Femur (tissue), 1 donor: ENCODE data around the gene APC2.
A peak's percentile ranks its signal among the peaks of the same experiment; 100 is the strongest.

Experiments
- DNase-seq: peaks from one replicate; pipeline ENCODE4 v3.0.0-alpha.2; 2017

Gene APC2

GRCh38 chr19:1482361-1483130 lies 32.6 kb downstream of the APC2 start:
- DNase-seq: no peak

DNA sequence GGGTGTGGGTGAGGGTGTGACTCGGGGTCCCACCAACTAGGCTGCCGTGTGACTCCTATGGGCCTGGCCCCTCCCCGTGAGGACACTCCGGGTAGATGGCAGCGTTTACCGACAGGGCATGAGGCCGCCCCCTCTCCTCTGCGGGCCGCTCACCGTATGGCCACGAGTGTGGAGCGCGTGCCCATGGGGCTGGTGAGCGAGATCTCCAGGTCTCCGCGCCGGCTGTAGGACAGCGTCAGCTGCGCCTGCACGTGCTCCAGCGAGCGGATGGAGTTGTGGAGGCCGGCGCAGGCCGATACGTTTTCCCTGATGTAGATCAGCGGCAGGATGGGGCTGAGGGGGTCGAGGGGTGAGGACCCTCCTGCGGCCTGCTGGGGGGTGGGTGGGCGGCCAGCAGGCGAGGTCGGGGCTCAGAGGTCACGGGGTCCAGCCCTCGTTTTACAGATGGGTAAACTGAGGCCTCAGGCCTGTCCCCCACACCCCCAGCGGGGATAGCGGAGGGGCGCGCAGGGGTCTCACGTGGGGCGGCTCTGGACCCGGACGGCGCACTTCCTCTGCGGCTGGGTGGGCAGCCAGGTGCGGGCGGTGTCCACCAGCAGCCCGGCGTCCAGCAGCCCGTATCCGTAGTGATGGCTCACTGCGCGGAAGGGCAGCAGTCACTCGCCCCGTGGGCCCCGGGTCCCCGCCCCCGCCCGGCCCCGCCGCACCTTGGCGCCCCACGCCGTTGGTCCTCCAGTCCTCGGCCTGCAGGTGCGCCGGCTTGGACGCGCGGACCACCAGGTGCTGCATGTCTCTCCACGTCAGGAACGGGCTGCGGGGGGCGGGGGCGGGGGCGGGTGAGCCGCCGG lies 33.4 kb downstream of the APC2 start:
- DNase-seq: no peak

GRCh38 chr19:1483979-1484428 lies 34.1 kb downstream of the APC2 start:
- DNase-seq: no peak

DNA sequence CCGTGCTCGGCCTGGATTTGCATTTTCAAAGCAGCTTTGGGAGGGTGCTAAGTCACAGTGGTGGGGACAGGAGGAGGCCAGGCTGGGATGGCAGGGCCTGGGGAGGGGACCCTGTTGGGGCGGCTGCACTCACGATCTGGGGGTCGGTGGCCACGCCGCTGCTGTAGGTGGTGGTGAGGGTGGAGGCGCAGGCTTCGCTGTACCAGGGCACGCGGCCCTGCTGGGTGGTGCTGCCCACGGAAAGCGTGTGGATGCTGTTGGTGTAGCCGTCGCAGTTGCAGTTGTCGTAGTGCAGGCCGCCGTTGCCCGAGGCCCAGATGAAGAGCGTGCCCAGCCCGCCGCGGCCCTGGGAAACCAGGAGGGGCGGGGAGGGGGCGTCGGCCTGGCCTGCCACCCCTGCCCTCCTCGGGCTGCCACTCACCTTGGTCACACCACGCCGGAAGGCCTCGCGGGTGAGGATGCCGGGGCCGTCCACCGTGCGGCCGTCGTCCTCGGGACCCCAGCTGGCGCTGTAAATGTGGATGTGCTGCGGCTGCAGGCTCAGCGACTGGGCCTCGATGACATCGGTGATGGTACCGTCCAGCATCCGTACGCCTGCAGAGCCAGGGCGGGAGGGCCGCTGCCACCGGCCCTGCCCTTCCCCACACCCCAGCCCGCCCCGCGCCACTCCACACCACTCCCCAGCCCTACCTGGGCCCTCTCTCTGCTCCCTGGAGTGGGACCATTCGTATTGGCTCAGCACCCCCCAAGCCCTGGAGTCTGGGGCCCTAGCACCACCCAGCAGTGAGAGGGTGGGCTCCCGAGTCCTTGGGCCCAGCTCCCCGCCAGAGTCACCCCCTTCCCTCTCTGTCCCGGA lies 37.0 kb downstream of the APC2 start:
- no peak for DNase-seq

DNA sequence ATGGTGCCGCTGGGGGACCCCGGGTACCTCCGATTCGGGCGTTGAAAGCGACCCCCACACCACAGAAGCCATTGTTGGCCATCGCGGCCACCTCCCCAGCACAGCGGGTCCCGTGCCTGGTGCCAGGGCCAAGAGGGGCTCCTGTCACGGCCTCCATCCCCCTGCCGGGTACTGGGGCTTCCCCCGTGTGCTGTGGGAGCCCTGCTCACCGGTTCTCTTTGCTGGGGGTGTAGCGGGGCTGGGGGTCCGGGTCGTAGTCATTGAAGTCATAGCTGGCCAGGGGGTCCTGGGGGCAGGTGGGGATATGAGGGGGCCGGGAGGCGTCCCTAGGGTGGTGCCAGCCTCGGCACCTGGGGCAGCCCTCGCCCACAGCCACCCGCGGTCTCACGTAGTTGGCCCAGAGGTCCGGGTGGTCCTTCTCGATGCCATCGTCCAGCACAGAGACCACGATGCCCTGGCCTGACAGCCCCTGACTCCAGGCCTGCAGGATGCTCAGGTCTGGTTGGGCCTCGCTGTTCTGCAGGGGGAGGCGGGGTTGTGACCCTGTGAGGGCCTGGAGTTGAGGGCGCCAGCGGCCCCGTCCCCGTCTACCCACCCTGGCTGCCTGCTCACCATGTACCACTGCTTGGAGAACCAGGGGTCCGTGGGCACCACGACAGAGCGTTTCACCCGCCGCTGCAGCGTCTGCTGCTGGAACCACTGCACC lies 37.8 kb downstream of the APC2 start:
- DNase-seq: no peak

- DNase-seq: peak; percentile 29
These were observed 38.3 kb downstream of the APC2 start for GRCh38 chr19:1488282-1488601.

DNA sequence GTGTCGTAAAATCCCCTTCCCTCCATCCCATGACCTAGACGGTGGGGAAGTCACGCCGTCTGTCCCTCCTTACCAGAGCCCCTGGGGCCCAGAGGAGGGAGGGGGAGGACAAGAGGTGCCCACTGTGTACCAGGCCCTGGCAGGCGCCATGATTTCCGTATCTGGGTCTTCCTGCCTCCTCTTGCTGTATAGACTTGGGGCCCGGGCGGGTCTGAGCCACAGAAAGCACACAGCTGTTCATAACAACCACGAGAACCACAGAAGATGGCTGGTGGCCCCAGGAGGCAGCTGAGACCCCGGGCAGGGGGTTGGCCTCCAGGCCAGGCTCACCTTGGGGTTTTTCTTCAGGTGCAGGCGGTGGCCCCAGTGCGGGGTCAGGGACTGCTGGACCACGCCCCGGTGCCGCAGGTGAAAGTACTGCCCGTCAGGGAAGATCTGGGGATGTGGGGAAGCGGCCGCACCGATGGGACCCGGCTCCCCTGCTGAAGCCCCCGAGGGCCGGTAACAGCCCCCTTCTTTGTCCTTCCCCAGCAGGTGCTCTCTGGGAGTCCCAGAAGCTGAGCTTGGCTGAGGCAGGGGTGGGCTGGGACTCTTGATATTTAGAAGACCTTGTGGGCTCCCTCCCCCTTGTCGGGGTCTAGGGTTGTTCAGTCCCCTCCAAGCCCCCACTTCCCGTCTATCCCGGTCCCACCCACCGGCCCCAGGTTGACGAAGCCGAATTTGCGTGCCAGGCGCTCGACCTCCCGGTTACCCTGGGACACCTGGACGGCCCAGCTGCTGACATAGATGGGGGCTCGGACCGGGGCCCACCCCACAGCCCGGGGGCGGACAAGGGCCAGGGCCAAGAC lies 39.8 kb downstream of the APC2 start:
- peak; percentile 51 for DNase-seq

GRCh38 chr19:1490311-1491113 lies 40.6 kb downstream of the APC2 start, which contains the start of gene PCSK4:
PCSK4 (minus strand) TSS chr19:1490350; CDS start chr19:1490346, 4 bp downstream.
- DNase-seq: peak; percentile 100

DNA sequence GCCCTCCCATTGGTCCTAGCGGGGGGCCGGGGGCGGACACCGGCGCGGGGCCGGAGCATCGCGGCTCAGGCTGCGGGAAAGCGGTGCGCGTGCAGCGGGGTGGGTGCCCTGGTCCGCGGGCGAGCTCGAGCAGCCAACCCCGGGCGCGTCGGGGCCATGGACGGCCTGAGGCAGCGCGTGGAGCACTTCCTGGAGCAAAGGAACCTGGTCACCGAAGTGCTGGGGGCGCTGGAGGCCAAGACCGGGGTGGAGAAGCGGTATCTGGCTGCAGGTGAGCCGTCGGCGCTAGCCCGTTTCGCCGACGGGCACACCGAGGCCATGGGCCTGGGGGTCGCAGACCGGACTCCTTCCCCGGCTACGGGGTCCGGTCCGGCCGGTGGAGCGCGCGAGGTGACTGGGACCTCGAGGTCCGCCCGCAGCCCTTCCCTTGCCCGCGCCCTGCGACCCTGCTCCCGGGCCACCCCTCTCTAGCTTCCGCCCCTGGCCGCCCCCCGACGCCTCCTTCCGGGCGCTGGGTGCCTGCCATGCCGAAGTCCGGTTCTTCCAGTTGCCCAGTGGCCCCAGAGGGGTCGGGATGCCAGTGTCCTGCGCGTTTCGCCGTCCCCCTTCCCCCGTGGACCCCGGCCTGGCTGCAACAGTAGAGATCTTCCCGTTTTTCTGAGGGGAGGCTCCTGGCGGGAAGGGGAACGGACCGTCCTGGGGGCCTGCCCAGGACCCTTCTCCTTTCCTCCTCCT lies 41.4 kb downstream of the APC2 start, which contains the start of gene REEP6:
Gene REEP6, plus strand, starts transcription at position 68 of the 735 bp plus-strand sequence. Its CDS starts 89 bp downstream, at position 157.
- DNase-seq: peak; percentile 49

- no peak for DNase-seq
These were observed 41.9 kb downstream of the APC2 start for GRCh38 chr19:1491849-1492170.

DNA sequence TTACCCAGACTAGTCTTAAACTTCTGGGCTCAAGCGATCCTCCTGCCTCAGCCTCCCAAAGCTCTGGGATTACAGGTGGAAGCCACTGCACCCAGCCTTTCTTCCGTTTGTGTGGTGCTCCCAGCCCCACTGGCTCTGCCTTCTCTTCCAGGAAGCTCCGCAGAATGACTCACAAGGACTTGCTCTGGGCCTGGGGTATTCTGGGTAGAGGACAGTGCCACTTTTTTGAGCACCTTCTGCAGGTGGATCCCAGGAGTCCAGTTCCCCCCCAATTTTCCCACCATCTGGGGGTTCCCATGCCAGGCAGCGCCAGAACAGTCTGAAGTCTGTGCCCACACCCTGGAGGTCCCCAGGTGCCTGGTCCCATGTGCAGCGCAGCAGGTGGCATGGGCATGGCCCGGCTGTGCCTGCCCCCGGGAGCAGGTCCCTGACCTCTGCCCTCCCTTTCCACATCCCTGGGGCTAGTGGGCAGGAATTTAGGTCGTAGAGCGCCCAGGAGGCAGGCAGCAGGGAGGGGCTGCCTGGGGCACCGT lies 42.6 kb downstream of the APC2 start:
- no peak for DNase-seq

DNA sequence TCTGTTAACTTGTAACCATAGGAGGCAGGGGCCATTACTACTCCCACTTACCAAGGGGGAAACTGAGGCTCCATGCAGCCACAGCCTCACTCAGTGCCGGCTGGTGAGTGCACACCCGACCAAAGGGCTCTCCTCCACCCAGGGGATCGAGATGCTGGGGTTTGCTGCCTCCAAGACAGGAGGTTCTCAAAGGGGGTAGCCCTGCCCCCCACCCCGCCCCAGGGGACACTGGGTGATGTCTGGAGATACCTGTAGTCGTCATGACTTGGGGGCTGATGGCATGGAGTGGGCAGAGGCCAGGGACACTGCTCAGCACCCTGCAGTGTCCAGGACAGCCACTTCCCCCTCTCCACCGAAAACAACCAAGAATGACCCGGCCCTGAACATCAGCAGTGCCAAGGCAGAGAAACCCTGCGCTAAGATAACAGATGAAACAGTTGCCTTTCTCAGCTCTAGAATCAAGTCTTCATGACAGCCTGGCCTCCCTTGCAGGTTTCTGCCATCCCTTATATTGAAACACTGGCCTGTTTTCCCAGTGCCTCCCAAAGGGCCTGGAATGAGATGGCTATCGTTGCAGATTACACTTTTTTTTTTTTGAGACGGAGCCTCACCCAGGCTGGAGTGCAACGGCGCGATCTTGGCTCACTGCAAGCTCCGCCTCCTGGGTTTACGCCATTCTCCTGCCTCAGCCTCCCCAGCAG lies 44.3 kb downstream of the APC2 start:
- no peak for DNase-seq

- no peak for DNase-seq
These were observed 45.3 kb downstream of the APC2 start for GRCh38 chr19:1495051-1495798.

- DNase-seq: no peak
These were observed 46.1 kb downstream of the APC2 start for GRCh38 chr19:1495799-1496713.

DNA sequence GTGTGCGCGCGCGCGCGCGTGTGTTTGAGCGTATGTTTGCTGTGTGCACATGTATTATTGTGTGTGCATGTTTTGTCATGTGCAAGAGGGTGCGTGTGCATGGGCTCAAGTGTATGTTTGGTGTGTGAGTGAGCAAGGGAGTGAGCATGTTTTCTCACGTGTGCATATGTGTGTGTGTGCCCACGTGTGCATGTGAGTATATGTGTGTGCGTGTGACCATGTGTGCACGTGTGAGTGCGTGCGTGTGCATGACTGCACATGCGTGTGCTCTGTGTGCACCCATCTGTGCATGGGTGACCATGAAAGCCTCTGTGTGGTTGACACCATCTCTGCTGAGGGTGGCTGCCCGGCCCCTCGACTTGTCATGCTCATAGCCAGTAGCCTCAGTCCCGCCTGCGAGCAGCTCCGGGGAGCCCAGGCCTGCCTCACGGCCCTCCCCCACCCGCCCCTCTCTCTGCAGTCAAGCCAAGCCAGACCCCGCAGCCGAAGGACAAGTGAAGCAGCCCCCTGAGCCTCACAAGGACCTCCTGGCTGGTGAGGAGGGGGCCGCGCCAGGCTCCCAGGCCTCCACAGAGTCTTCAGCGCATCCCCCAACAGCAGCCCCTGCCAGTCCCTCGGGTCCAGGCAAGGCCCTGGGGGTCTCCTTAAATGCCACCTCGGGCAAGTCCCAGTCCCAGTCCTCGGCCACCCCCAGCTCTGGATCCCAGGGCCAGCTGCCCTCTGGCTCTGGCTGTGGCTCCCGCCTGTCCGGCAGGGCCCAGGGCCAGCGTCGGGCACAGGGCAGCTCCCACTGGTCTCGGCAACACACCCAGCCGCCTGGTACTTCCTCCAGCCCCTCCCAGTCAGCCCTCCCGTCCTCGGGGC lies 47.0 kb downstream of the APC2 start:
- no peak for DNase-seq
